H1 (cell line): ENCODE data around the gene DYNLL1. TPM values are rescaled to one million over a fixed set of nuclear protein-coding genes. Genes with fewer than 3 reads are reported as not detected.

Experiments used
- BACH1 ChIP-seq: IDR thresholded peaks from 2 replicates; pipeline ENCODE4 v1.6.1; 2012; ENCODE audit warnings: low read length, improper control_type of control experiment
- CEBPB ChIP-seq: IDR thresholded peaks from 2 replicates; pipeline ENCODE4 v1.6.1; 2012; ENCODE audit warnings: low read depth, low read length
- CHD1 ChIP-seq: IDR thresholded peaks from 2 replicates; pipeline ENCODE4 v1.6.1; 2012; ENCODE audit warnings: low read depth, low read length, improper control_type of control experiment
- E2F6 ChIP-seq: IDR thresholded peaks from 2 replicates; pipeline ENCODE4 v1.6.1; 2012; ENCODE audit warnings: inconsistent platforms
- EZH2 ChIP-seq: fragments of 200-600 bp; sonication (generic); IDR thresholded peaks from 2 replicates; pipeline ENCODE4 v1.7.1; 2012; ENCODE audit warnings: low read depth, mild to moderate bottlenecking, moderate library complexity, low read length, inconsistent platforms; ENCODE audit not compliant: severe bottlenecking
- GABPA ChIP-seq: IDR thresholded peaks from 2 replicates; pipeline ENCODE4 v1.6.1; 2011; ENCODE audit warnings: mild to moderate bottlenecking, low read length, moderate library complexity, borderline replicate concordance; ENCODE audit not compliant: insufficient read depth
- HDAC2 ChIP-seq, 2 experiments: fragments of 300-600 bp in 1 of 2; sonication (generic) in 1 of 2; IDR thresholded peaks; 2 replicates each; pipeline ENCODE4 v1.6.1; 2011 to 2012; ENCODE audit warnings: low read depth in 2 of 2, low read length in 2 of 2, mild to moderate bottlenecking in 2 of 2, moderate library complexity in 2 of 2, borderline replicate concordance in 1 of 2, inconsistent platforms in 1 of 2
- KDM5A ChIP-seq: fragments of 200-600 bp; IDR thresholded peaks from 2 replicates; pipeline ENCODE4 v1.7.1; 2012; ENCODE audit warnings: mild to moderate bottlenecking, low read length, inconsistent platforms, mixed read lengths
- NANOG ChIP-seq: IDR thresholded peaks from 2 replicates; pipeline ENCODE4 v1.6.1; 2011; ENCODE audit warnings: low read length, low read depth, mild to moderate bottlenecking, inconsistent platforms; ENCODE audit not compliant: insufficient read depth, poor library complexity, severe bottlenecking
- PHF8 ChIP-seq: fragments of 200-600 bp; sonication (generic); conservative IDR thresholded peaks from 2 replicates; pipeline ENCODE4 v1.7.1; 2012; ENCODE audit warnings: low read depth, mild to moderate bottlenecking, inconsistent platforms, low read length, moderate library complexity
- POLR2A ChIP-seq, 2 experiments: IDR thresholded peaks; 1 replicate in 1 of 2; 2 replicates in 1 of 2; pipeline ENCODE4 v1.6.1; 2011; ENCODE audit warnings: low read depth in 2 of 2, low read length in 2 of 2, mild to moderate bottlenecking in 2 of 2; ENCODE audit errors: control extremely low read depth in 1 of 2
- RBBP5 ChIP-seq: IDR thresholded peaks from 2 replicates; pipeline ENCODE4 v1.7.1; 2012; ENCODE audit warnings: low read depth, mild to moderate bottlenecking, inconsistent platforms, low read length, moderate library complexity, borderline replicate concordance
- RNF2 ChIP-seq: fragments of 200-900, 300-1000 bp; sonication (generic); IDR thresholded peaks from 2 replicates; pipeline ENCODE4 v1.7.1; 2016; ENCODE audit warnings: borderline replicate concordance, low read depth, mild to moderate bottlenecking, antibody characterized with exemption, low read length; ENCODE audit not compliant: poor library complexity, severe bottlenecking; ENCODE audit errors: missing control alignments
- SAP30 ChIP-seq: fragments of 300-600 bp; sonication (generic); IDR thresholded peaks from 2 replicates; pipeline ENCODE4 v1.7.1; 2012; ENCODE audit warnings: low read length, moderate library complexity, mild to moderate bottlenecking, inconsistent platforms; ENCODE audit not compliant: insufficient read depth, insufficient replicate concordance
- SIN3A ChIP-seq, 2 experiments: IDR thresholded peaks in 1 of 2; conservative IDR thresholded peaks in 1 of 2; 2 replicates each; pipeline ENCODE4 v1.6.1; 2011 to 2012; ENCODE audit warnings: low read length in 2 of 2, improper control_type of control experiment in 1 of 2, low read depth in 1 of 2, mild to moderate bottlenecking in 1 of 2
- SRF ChIP-seq: IDR thresholded peaks from 2 replicates; pipeline ENCODE4 v1.6.1; 2011; ENCODE audit warnings: mild to moderate bottlenecking, low read depth, low read length, moderate library complexity
- TCF12 ChIP-seq: IDR thresholded peaks from 2 replicates; pipeline ENCODE4 v1.6.1; 2011; ENCODE audit warnings: low read depth, mild to moderate bottlenecking, low read length
- ZNF274 ChIP-seq: IDR thresholded peaks from 2 replicates; pipeline ENCODE4 v1.7.0; 2012; ENCODE audit warnings: low read length, borderline replicate concordance; ENCODE audit errors: extremely low read depth
- polyA plus RNA-seq, 7 experiments: library from polyadenylated mRNA; depleted of rRNA in 3 of 7; stranded (reverse) in 5 of 7; unstranded in 2 of 7; fragments of >200 nt in 5 of 7; fragments of 200-250 nt in 2 of 7; gene quantifications; 1 replicate in 5 of 7; 2 replicates in 1 of 7; 4 replicates in 1 of 7; pipeline versions ENCODE4 v1.2.1 to v1.2.3, GENCODE V29; 2011 to 2013; ENCODE audit warnings: missing spikeins in 2 of 7, mixed read lengths in 2 of 7
- total RNA-seq: library from RNA; stranded (reverse); fragmentation: NEBNext Ultra II Directional; extraction: Animal tissue kit (Norgen Biotek cat#: 25700); gene quantifications from 2 replicates; pipeline ENCODE4 v1.2.1, GENCODE V29; 2021
- TF ChIP-seq, protein P1 (sequence below), 3 experiments: IDR thresholded peaks; 1 replicate in 2 of 3; 2 replicates in 1 of 3; pipeline versions ENCODE4 v1.5.1 to v1.6.1; 2011; ENCODE audit warnings: low read length in 3 of 3, mild to moderate bottlenecking in 3 of 3, inconsistent platforms in 2 of 3, low read depth in 1 of 3, moderate library complexity in 1 of 3; ENCODE audit not compliant: insufficient read depth in 1 of 3; ENCODE audit errors: control extremely low read depth in 1 of 3

Gene DYNLL1
- total and polyA plus RNA-seq, 2 of the 8 experiments (the other 6 are each of a cell fraction or from before 2014, with no cell fraction given): 423 to 488 TPM

- TF ChIP-seq GABPA (no peak), NANOG (no peak), CHD1 (no peak), RBBP5 (peak; percentile 59; the same call in 1 of the 2 replicates), BACH1 (no peak), PHF8 (peak; percentile 87), SRF (no peak), HDAC2 (IDR thresholded peaks at IDR 0.05; ENCODE audit: borderline replicate concordance in 1 of 2, low read depth in 2 of 2, low read length in 2 of 2) (0 out of 4 replicates have a peak, but pooled peaks of 1 of the 2 experiments have one; percentile 5), ZNF274 (no peak), SAP30 (no peak), RNF2 (no peak), E2F6 (peak; percentile 14), TCF12 (no peak), POLR2A (IDR thresholded peaks at IDR 0.05; ENCODE audit: control extremely low read depth in 1 of 2, low read depth in 2 of 2, low read length in 2 of 2) (peak; percentile 66 to 89), CEBPB (no peak), KDM5A (no peak), SIN3A (conservative IDR thresholded peaks at IDR 0.05 in 1 of 2, IDR thresholded peaks at IDR 0.05 in 1 of 2; ENCODE audit: low read depth in 1 of 2, low read length in 2 of 2) (peak; percentile 71 to 76; a peak in 2 of 4 replicates), EZH2 (no peak)
- TF ChIP-seq, protein P1, sequence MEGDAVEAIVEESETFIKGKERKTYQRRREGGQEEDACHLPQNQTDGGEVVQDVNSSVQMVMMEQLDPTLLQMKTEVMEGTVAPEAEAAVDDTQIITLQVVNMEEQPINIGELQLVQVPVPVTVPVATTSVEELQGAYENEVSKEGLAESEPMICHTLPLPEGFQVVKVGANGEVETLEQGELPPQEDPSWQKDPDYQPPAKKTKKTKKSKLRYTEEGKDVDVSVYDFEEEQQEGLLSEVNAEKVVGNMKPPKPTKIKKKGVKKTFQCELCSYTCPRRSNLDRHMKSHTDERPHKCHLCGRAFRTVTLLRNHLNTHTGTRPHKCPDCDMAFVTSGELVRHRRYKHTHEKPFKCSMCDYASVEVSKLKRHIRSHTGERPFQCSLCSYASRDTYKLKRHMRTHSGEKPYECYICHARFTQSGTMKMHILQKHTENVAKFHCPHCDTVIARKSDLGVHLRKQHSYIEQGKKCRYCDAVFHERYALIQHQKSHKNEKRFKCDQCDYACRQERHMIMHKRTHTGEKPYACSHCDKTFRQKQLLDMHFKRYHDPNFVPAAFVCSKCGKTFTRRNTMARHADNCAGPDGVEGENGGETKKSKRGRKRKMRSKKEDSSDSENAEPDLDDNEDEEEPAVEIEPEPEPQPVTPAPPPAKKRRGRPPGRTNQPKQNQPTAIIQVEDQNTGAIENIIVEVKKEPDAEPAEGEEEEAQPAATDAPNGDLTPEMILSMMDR (IDR thresholded peaks at IDR 0.05; ENCODE audit: control extremely low read depth in 1 of 3, insufficient read depth in 1 of 3, low read depth in 1 of 3, low read length in 3 of 3): peak; percentile 73 to 86 (median 78)
These were observed 26.3 kb upstream of the DYNLL1 start, which contains the start of gene SRSF9 (continued) for GRCh38 chr12:120469450-120470149.
